HEK293 (cell line): ENCODE measurements around the gene GPD1.
A peak's percentile ranks its signal among the peaks of the same experiment; 100 is the strongest.

Source experiments
- BCL11A ChIP-seq: fragments of 450-650 bp; formaldehyde crosslinking; IDR thresholded peaks from 2 replicates; pipeline ENCODE4 v1.5.1; 2016; ENCODE audit warnings: low read depth, missing biosample characterization, missing genetic modification characterization
- BCL11B ChIP-seq: fragments of 450-650 bp; formaldehyde crosslinking; IDR thresholded peaks from 2 replicates; pipeline ENCODE4 v1.5.1; 2016; ENCODE audit warnings: low read depth, missing biosample characterization, missing genetic modification characterization
- KLF1 ChIP-seq: fragments of 450-650 bp; formaldehyde crosslinking; IDR thresholded peaks from 2 replicates; pipeline ENCODE4 v1.5.1; 2016; ENCODE audit warnings: missing biosample characterization, missing genetic modification characterization
- PATZ1 ChIP-seq: fragments of 450-650 bp; formaldehyde crosslinking; IDR thresholded peaks from 2 replicates; pipeline ENCODE4 v1.5.1; 2016; ENCODE audit warnings: missing biosample characterization, missing genetic modification characterization
- PBX3 ChIP-seq: sonication (generic); formaldehyde crosslinking; IDR thresholded peaks from 2 replicates; pipeline ENCODE4 v1.8.1; 2022; ENCODE audit warnings: mild to moderate bottlenecking, moderate library complexity, missing genetic modification reagents
- SP7 ChIP-seq: fragments of 450-650 bp; formaldehyde crosslinking; IDR thresholded peaks from 2 replicates; pipeline ENCODE4 v1.5.1; 2016; ENCODE audit warnings: missing biosample characterization, missing genetic modification characterization
- WT1 ChIP-seq: fragments of 450-650 bp; formaldehyde crosslinking; IDR thresholded peaks from 2 replicates; pipeline ENCODE4 v1.5.1; 2016; ENCODE audit warnings: missing biosample characterization, missing genetic modification characterization
- YY2 ChIP-seq: fragments of 450-650 bp; formaldehyde crosslinking; IDR thresholded peaks from 2 replicates; pipeline ENCODE4 v1.5.1; 2016; ENCODE audit warnings: missing biosample characterization, missing genetic modification characterization
- ZBTB11 ChIP-seq: fragments of 450-650 bp; formaldehyde crosslinking; conservative IDR thresholded peaks from 2 replicates; pipeline ENCODE4 v1.5.1; 2016; ENCODE audit warnings: low read depth, missing biosample characterization, missing genetic modification characterization
- ZBTB6 ChIP-seq: fragments of 450-650 bp; formaldehyde crosslinking; IDR thresholded peaks from 2 replicates; pipeline ENCODE4 v1.5.1; 2017; ENCODE audit warnings: missing biosample characterization, missing genetic modification characterization
- ZFP3 ChIP-seq: fragments of 450-650 bp; formaldehyde crosslinking; IDR thresholded peaks from 2 replicates; pipeline ENCODE4 v1.5.1; 2016; ENCODE audit warnings: low read depth, missing biosample characterization, missing genetic modification characterization
- ZNF18 ChIP-seq: fragments of 450-650 bp; formaldehyde crosslinking; IDR thresholded peaks from 2 replicates; pipeline ENCODE4 v1.5.1; 2016; ENCODE audit warnings: missing biosample characterization, missing genetic modification characterization
- ZNF2 ChIP-seq: fragments of 450-650 bp; formaldehyde crosslinking; IDR thresholded peaks from 2 replicates; pipeline ENCODE4 v1.5.1; 2016; ENCODE audit warnings: missing biosample characterization, missing genetic modification characterization
- ZNF24 ChIP-seq: fragments of 450-650 bp; formaldehyde crosslinking; IDR thresholded peaks from 2 replicates; pipeline ENCODE4 v1.5.1; 2016; ENCODE audit warnings: missing biosample characterization, missing genetic modification characterization
- ZNF324 ChIP-seq: fragments of 450-650 bp; formaldehyde crosslinking; IDR thresholded peaks from 2 replicates; pipeline ENCODE4 v1.5.1; 2016; ENCODE audit warnings: missing biosample characterization, missing genetic modification characterization
- ZNF341 ChIP-seq: fragments of 450-650 bp; formaldehyde crosslinking; IDR thresholded peaks from 2 replicates; pipeline ENCODE4; 2016; ENCODE audit warnings: low read depth, missing biosample characterization, missing genetic modification characterization
- ZNF354C ChIP-seq: fragments of 450-650 bp; formaldehyde crosslinking; IDR thresholded peaks from 2 replicates; pipeline ENCODE4 v1.5.1; 2016; ENCODE audit warnings: missing biosample characterization, missing genetic modification characterization, low read depth, borderline replicate concordance
- ZNF391 ChIP-seq: fragments of 450-650 bp; formaldehyde crosslinking; IDR thresholded peaks from 2 replicates; pipeline ENCODE4 v1.5.1; 2016; ENCODE audit warnings: low read depth, missing biosample characterization, missing genetic modification characterization, borderline replicate concordance
- ZNF513 ChIP-seq: fragments of 450-650 bp; IDR thresholded peaks from 2 replicates; pipeline ENCODE4 v1.5.1; 2018; ENCODE audit warnings: missing biosample characterization, missing genetic modification characterization
- ZNF792 ChIP-seq: fragments of 450-650 bp; formaldehyde crosslinking; IDR thresholded peaks from 2 replicates; pipeline ENCODE4 v1.5.1; 2016; ENCODE audit warnings: missing biosample characterization, missing genetic modification characterization
- ZNF843 ChIP-seq: fragments of 450-650 bp; formaldehyde crosslinking; IDR thresholded peaks from 2 replicates; pipeline ENCODE4 v1.5.1; 2016; ENCODE audit warnings: missing biosample characterization, missing genetic modification characterization
- TF ChIP-seq, protein P1 (sequence below): fragments of 450-650 bp; formaldehyde crosslinking; IDR thresholded peaks from 2 replicates; pipeline ENCODE4 v1.5.1; 2016; ENCODE audit warnings: missing biosample characterization, missing genetic modification characterization, borderline replicate concordance
- TF ChIP-seq, protein P2 (sequence below): fragments of 450-650 bp; formaldehyde crosslinking; IDR thresholded peaks from 2 replicates; pipeline ENCODE4 v1.5.1; 2016; ENCODE audit warnings: missing biosample characterization, missing genetic modification characterization

The GPD1 gene

DNA sequence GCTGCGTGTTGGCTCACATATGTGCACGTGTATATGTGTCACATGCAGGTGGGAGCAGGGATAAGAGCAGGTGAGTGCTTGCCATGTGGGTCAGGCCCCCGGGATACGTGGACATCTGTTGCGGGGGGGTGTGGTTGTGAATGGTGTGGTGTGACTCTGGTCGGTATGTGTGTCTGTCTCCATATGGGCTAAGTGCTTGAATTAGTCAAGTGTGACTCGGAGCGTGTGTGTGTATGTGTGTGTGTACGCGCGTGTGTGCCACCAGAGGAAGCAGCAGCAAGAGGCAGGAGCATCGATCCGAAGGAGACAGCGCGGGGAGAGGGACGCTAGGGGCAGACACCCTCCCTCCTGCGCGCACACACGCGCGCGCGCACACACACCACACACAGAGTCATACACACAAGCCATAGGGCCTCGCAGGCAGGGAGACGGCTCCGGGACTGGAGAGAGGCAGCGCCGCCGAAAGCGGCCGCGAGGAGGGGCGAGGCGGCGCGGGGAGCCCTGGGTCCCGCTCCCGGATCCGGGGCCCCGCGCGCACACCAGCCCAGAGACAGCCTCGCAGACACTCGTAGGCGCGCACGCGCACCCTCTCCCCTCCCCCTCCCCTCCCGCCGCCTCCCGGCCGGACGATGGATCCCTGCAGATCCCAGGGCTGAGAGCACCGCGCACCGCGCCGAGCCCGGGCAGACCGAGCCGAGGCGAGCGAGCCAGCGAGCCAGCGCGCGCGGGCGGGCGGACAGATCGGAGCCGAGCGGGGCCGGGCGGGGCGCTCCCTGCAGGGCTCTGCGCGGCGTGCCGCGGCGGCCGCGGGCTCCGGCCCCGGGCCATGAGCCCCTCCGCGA lies 46.6 kb upstream of the GPD1 start, which contains the start of gene ASIC1 (continued):
- TF ChIP-seq ZNF391 (peak; percentile 61; the same call in 1 of the 2 replicates), ZNF354C (tag by site-specific recombination) (no peak), YY2 (tag by site-specific recombination) (0 out of 2 replicates have a peak, but pooled peaks have one; percentile 39), ZBTB6 (peak; percentile 46), PATZ1 (tag by site-specific recombination) (peak; percentile 96), ZNF341 (tag by site-specific recombination) (peak; percentile 76), ZNF324 (peak; percentile 80; the same call in 1 of the 2 replicates), ZBTB11 (peak; percentile 49), WT1 (tag by site-specific recombination) (peak; percentile 33; the same call in 1 of the 2 replicates), KLF1 (no peak), ZNF24 (tag by site-specific recombination) (peak; percentile 69; the same call in 1 of the 2 replicates), ZNF843 (0 out of 2 replicates have a peak, but pooled peaks have one; percentile 32), BCL11A (tag by site-specific recombination) (0 out of 2 replicates have a peak, but pooled peaks have one; percentile 25), ZNF513 (tag by site-specific recombination) (no peak), ZNF18 (tag by site-specific recombination) (peak; percentile 94), ZNF2 (tag by site-specific recombination) (peak; percentile 82; the same call in 1 of the 2 replicates), BCL11B (no peak), ZNF792 (tag by site-specific recombination) (0 out of 2 replicates have a peak, but pooled peaks have one; percentile 56), PBX3 (CRISPR knock-in tag) (0 out of 2 replicates have a peak, but pooled peaks have one; percentile 55), SP7 (tag by site-specific recombination) (peak; percentile 64; the same call in 1 of the 2 replicates), ZFP3 (tag by site-specific recombination) (no peak)
- TF ChIP-seq, protein P1, sequence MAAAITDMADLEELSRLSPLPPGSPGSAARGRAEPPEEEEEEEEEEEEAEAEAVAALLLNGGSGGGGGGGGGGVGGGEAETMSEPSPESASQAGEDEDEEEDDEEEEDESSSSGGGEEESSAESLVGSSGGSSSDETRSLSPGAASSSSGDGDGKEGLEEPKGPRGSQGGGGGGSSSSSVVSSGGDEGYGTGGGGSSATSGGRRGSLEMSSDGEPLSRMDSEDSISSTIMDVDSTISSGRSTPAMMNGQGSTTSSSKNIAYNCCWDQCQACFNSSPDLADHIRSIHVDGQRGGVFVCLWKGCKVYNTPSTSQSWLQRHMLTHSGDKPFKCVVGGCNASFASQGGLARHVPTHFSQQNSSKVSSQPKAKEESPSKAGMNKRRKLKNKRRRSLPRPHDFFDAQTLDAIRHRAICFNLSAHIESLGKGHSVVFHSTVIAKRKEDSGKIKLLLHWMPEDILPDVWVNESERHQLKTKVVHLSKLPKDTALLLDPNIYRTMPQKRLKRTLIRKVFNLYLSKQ (tag by site-specific recombination) = no peak
- TF ChIP-seq, protein P2, sequence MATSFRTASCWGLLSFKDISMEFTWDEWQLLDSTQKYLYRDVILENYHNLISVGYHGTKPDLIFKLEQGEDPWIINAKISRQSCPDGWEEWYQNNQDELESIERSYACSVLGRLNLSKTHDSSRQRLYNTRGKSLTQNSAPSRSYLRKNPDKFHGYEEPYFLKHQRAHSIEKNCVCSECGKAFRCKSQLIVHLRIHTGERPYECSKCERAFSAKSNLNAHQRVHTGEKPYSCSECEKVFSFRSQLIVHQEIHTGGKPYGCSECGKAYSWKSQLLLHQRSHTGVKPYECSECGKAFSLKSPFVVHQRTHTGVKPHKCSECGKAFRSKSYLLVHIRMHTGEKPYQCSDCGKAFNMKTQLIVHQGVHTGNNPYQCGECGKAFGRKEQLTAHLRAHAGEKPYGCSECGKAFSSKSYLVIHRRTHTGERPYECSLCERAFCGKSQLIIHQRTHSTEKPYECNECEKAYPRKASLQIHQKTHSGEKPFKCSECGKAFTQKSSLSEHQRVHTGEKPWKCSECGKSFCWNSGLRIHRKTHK (tag by site-specific recombination) = no peak
